Neural cell (in vitro differentiated cells): Measurements from ENCODE around the gene PLEKHA5.

ENCODE experiments used
- EZH2 ChIP-seq: fragments of 200-600, 300-800 bp; shearing (Covaris generic), sonication (generic); IDR thresholded peaks from 2 replicates; pipeline ENCODE4 v1.6.1; 2014; ENCODE audit warnings: antibody characterized with exemption, low read length, borderline replicate concordance, mild to moderate bottlenecking; ENCODE audit not compliant: insufficient read depth, poor library complexity, severe bottlenecking
- MXI1 ChIP-seq: fragments of 450-650 bp; conservative IDR thresholded peaks from 2 replicates; pipeline ENCODE4 v1.6.1; 2014; ENCODE audit warnings: antibody characterized with exemption, mild to moderate bottlenecking; ENCODE audit not compliant: poor library complexity, severe bottlenecking
- TF ChIP-seq, protein P1 (sequence below): fragments of 450-650 bp; IDR thresholded peaks from 2 replicates; pipeline ENCODE4 v1.5.1; 2014; ENCODE audit warnings: antibody characterized with exemption, mild to moderate bottlenecking, moderate library complexity; ENCODE audit not compliant: poor library complexity, severe bottlenecking

GRCh38 chr12:19168644-19169043, 39.1 kb downstream of the PLEKHA5 start:
- TF ChIP-seq, protein P1, sequence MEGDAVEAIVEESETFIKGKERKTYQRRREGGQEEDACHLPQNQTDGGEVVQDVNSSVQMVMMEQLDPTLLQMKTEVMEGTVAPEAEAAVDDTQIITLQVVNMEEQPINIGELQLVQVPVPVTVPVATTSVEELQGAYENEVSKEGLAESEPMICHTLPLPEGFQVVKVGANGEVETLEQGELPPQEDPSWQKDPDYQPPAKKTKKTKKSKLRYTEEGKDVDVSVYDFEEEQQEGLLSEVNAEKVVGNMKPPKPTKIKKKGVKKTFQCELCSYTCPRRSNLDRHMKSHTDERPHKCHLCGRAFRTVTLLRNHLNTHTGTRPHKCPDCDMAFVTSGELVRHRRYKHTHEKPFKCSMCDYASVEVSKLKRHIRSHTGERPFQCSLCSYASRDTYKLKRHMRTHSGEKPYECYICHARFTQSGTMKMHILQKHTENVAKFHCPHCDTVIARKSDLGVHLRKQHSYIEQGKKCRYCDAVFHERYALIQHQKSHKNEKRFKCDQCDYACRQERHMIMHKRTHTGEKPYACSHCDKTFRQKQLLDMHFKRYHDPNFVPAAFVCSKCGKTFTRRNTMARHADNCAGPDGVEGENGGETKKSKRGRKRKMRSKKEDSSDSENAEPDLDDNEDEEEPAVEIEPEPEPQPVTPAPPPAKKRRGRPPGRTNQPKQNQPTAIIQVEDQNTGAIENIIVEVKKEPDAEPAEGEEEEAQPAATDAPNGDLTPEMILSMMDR = no peak
- TF ChIP-seq EZH2 (no peak), MXI1 (no peak)
